OCI-LY1 (cell line): ENCODE measurements around the gene CCDC33.

Experiments used
- H2AFZ ChIP-seq: fragments of 200-600 bp; sonication (generic), shearing (Covaris generic); 2 replicates; pipeline ENCODE4 v1.6.0; 2014; ENCODE audit warnings: antibody characterized with exemption, mild to moderate bottlenecking, low read length
- H3F3A ChIP-seq: fragments of 200-600 bp; sonication (generic), shearing (Covaris generic); 2 replicates; pipeline ENCODE4 v1.6.0; 2014; ENCODE audit warnings: mild to moderate bottlenecking, antibody characterized with exemption, low read length, moderate library complexity; ENCODE audit not compliant: insufficient read depth
- H3K27ac ChIP-seq: fragments of 200-600 bp; sonication (generic); 2 replicates; pipeline ENCODE4 v1.5.1; 2014; ENCODE audit warnings: low read length, mixed run types, mild to moderate bottlenecking, low read depth; ENCODE audit not compliant: poor library complexity, severe bottlenecking
- H3K27me3 ChIP-seq: fragments of 200-600 bp; sonication (generic); 2 replicates; pipeline ENCODE4 v1.6.0; 2014; ENCODE audit warnings: antibody characterized with exemption, mild to moderate bottlenecking, low read length, moderate library complexity; ENCODE audit not compliant: insufficient read depth
- H3K36me3 ChIP-seq: fragments of 200-600 bp; sonication (generic); 2 replicates; pipeline ENCODE4 v1.6.1; 2014; ENCODE audit warnings: mild to moderate bottlenecking, antibody characterized with exemption, low read length, moderate library complexity, mixed read lengths; ENCODE audit not compliant: insufficient read depth
- H3K4me1 ChIP-seq: fragments of 200-600 bp; sonication (generic); 2 replicates; pipeline ENCODE4 v1.5.1; 2014; ENCODE audit warnings: mild to moderate bottlenecking, low read length, moderate library complexity; ENCODE audit not compliant: insufficient read depth, severe bottlenecking
- H3K4me2 ChIP-seq: fragments of 200-600 bp; sonication (generic), shearing (Covaris generic); 2 replicates; pipeline ENCODE4 v1.6.1; 2014; ENCODE audit warnings: low read length
- H3K4me3 ChIP-seq: fragments of 200-600 bp; sonication (generic); 2 replicates; pipeline ENCODE4 v1.5.1; 2014; ENCODE audit warnings: low read length, low read depth, mild to moderate bottlenecking, mixed read lengths; ENCODE audit not compliant: poor library complexity, severe bottlenecking
- H3K79me2 ChIP-seq: fragments of 200-600 bp; shearing (Covaris generic); 2 replicates; pipeline ENCODE4 v1.6.1; 2016; ENCODE audit warnings: mixed run types, low read length, mixed read lengths; ENCODE audit not compliant: insufficient read depth
- H3K9ac ChIP-seq: fragments of 200-600 bp; sonication (generic), shearing (Covaris generic); 2 replicates; pipeline ENCODE4 v1.6.1; 2014; ENCODE audit warnings: mild to moderate bottlenecking, low read length, mixed read lengths
- H3K9me2 ChIP-seq: fragments of 200-600 bp; sonication (generic), shearing (Covaris generic); 2 replicates; pipeline ENCODE4 v1.6.1; 2014; ENCODE audit warnings: low read depth, mild to moderate bottlenecking, low read length, mixed read lengths
- H3K9me3 ChIP-seq: fragments of 200-600 bp; shearing (Covaris generic); 2 replicates; pipeline ENCODE4 v1.6.1; 2014; ENCODE audit warnings: low read length, mixed read lengths
- H4K20me1 ChIP-seq: fragments of 200-600 bp; sonication (generic), shearing (Covaris generic); 2 replicates; pipeline ENCODE4 v1.6.0; 2016; ENCODE audit warnings: mild to moderate bottlenecking, low read length; ENCODE audit not compliant: insufficient read depth
- EZH2 ChIP-seq: fragments of 200-600 bp; sonication (generic), shearing (Covaris generic); IDR thresholded peaks from 2 replicates; pipeline ENCODE4 v1.8.0; 2017; ENCODE audit warnings: borderline replicate concordance, mixed run types, mild to moderate bottlenecking, antibody characterized with exemption, low read length, moderate library complexity, mixed read lengths
- TF ChIP-seq, protein P1 (sequence below): fragments of 200-600 bp; sonication (generic), shearing (Covaris generic); IDR thresholded peaks from 2 replicates; pipeline ENCODE4 v1.5.1; 2017; ENCODE audit warnings: mild to moderate bottlenecking, antibody characterized with exemption, low read length, moderate library complexity, mixed read lengths

Gene CCDC33

DNA sequence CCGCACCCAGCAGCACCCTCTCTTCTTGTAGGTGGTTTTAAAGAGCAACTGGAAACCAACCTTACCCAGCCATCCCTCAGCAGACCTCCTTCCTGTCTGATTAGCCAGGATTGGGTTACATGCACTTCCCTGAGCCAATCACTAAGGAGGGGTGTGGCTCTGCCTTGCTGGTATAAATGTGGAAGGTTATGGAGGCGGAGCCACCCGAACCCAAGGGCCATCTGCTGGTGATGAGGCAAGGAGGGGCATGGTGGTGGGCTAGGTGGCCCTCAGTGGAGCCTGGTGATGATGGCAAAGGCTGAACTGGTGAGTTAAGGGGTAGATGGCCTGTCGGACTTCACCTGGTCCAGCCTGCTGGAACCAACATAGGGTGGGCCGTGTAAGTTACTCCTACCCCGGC, 39.8 kb downstream of the CCDC33 start:
- H3K4me2 ChIP-seq = no peak overlapping the region
- 0 out of 2 replicates have a peak, but pooled peaks cover 8% of the 10 kb centered on the region for H3K27me3 ChIP-seq
- no peak overlapping the region for H3K4me3 ChIP-seq
- H2AFZ ChIP-seq = no peak overlapping the region
- H3F3A ChIP-seq = no peaks in the 10 kb centered on the region
- H3K9me3 ChIP-seq = no peaks in the 10 kb centered on the region
- no peaks in the 10 kb centered on the region for H3K9me2 ChIP-seq
- TF ChIP-seq, protein P1, sequence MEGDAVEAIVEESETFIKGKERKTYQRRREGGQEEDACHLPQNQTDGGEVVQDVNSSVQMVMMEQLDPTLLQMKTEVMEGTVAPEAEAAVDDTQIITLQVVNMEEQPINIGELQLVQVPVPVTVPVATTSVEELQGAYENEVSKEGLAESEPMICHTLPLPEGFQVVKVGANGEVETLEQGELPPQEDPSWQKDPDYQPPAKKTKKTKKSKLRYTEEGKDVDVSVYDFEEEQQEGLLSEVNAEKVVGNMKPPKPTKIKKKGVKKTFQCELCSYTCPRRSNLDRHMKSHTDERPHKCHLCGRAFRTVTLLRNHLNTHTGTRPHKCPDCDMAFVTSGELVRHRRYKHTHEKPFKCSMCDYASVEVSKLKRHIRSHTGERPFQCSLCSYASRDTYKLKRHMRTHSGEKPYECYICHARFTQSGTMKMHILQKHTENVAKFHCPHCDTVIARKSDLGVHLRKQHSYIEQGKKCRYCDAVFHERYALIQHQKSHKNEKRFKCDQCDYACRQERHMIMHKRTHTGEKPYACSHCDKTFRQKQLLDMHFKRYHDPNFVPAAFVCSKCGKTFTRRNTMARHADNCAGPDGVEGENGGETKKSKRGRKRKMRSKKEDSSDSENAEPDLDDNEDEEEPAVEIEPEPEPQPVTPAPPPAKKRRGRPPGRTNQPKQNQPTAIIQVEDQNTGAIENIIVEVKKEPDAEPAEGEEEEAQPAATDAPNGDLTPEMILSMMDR = no peak
- TF ChIP-seq EZH2 = no peak
- H3K9ac ChIP-seq = no peak overlapping the region
- H3K79me2 ChIP-seq = no peaks in the 10 kb centered on the region
- no peak overlapping the region for H3K27ac ChIP-seq
- no peaks in the 10 kb centered on the region for H4K20me1 ChIP-seq
- H3K4me1 ChIP-seq = no peaks in the 10 kb centered on the region
- H3K36me3 ChIP-seq = no peaks in the 10 kb centered on the region

DNA sequence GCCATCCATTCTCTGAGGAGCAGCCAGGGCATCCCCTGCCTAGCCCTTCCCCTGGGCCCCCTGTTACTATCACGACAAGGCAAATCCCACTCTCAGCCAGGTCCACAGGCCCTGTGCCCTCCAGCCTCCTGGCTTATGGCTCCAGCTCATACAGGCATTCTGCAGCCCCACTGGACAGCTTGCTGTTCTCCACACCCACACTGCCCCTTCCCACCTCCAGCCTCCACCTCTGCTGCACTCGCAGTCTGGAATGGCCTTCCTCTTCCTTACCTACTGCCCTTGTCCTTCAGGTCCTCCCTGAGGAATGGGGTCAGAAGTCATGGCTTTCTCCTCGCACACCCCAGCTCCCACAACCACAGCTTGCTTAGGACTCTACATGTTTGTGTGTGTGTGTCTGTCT, 40.4 kb downstream of the CCDC33 start:
- Histone ChIP-seq H3K27ac (no peak overlapping the region), H3K9ac (no peak overlapping the region), H4K20me1 (no peaks in the 10 kb centered on the region)

DNA sequence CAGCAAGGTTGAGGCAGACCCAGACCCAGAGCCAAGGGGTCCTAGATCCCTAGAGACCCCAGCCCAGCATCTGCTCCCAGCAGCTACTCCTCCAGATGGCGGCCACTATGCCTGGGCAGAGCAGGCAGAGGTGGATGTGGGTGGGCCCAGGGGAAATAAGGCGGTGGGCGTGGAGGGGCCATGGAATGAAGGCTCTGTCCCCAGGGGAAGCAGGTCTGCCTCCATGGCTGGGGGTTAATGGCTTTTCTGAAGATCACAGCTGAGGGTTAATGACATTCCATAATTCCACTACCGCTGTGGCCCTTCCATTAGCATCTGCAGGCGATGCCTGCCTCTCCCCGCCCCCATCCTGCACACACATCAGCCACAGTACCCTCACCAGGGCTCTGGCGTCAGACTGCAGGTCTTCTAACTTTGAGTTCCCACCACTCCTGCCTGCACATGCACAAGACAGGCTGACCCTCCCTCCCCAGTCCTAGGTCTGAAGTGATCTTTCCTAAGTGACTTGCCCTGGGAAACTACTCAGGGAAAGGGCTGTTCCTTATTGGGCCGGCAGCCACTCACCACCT, 41.2 kb downstream of the CCDC33 start:
- no peaks in the 10 kb centered on the region for H3K9me2 ChIP-seq
- 0 out of 2 replicates have a peak, but pooled peaks cover 3% of the 10 kb centered on the region for H3K27me3 ChIP-seq
- H3K79me2 ChIP-seq = no peaks in the 10 kb centered on the region
- no peaks in the 10 kb centered on the region for H3K9me3 ChIP-seq
- H3K27ac ChIP-seq = no peak overlapping the region
- no peak overlapping the region for H3K4me2 ChIP-seq
- H3K4me3 ChIP-seq = no peak overlapping the region
- H3K4me1 ChIP-seq = no peaks in the 10 kb centered on the region
- H4K20me1 ChIP-seq = no peaks in the 10 kb centered on the region
- no peak overlapping the region for H3K9ac ChIP-seq
- H3F3A ChIP-seq = no peaks in the 10 kb centered on the region
- no peak overlapping the region for H2AFZ ChIP-seq
- TF ChIP-seq, protein P1 = no peak
- no peak for TF ChIP-seq EZH2
- H3K36me3 ChIP-seq = no peaks in the 10 kb centered on the region

More for the DNA sequence above, 40.4 kb downstream of the CCDC33 start:
- no peaks in the 10 kb centered on the region for H3K4me1 ChIP-seq
- H3K9me2 ChIP-seq = no peaks in the 10 kb centered on the region
- H3K9me3 ChIP-seq = no peaks in the 10 kb centered on the region
- H3F3A ChIP-seq = no peaks in the 10 kb centered on the region
- no peaks in the 10 kb centered on the region for H3K36me3 ChIP-seq
- TF ChIP-seq, protein P1 = no peak
- TF ChIP-seq EZH2 = no peak
- H3K4me3 ChIP-seq = no peak overlapping the region
- H2AFZ ChIP-seq = no peak overlapping the region
- no peaks in the 10 kb centered on the region for H3K79me2 ChIP-seq
- no peak overlapping the region for H3K4me2 ChIP-seq
- H3K27me3 ChIP-seq = 0 out of 2 replicates have a peak, but pooled peaks cover 4% of the 10 kb centered on the region
